CD4-positive, alpha-beta memory T cell (primary cell): ENCODE results near the gene ME1. TPM values are rescaled to one million over a fixed set of nuclear protein-coding genes. Genes with fewer than 3 reads are reported as not detected.

Source experiments
- CTCF ChIA-PET: fragments of 350-600 bp; sonication (Branson Sonifier 250); formaldehyde crosslinking; loops from one replicate; lab custom pipeline; 2021; ENCODE audit warnings: inconsistent platforms; ENCODE audit not compliant: partially characterized antibody; lab: Charles Lee
- POLR2A ChIA-PET: fragments of 350-600 bp; sonication (Branson Sonifier 250); formaldehyde crosslinking; loops from one replicate; lab custom pipeline; 2021; ENCODE audit not compliant: partially characterized antibody; lab: Charles Lee
- DNase-seq, 5 donors: peaks; one replicate each; pipeline versions ENCODE4 v3.0.0 to v3.0.0-alpha.2; 2020 to 2022; ENCODE audit warnings: mixed read lengths in 1 of 5
- H3K27ac ChIP-seq: one replicate; pipeline ENCODE4 v1.7.0; 2013; ENCODE audit warnings: low read depth, low read length
- H3K27me3 ChIP-seq: 2 replicates; pipeline ENCODE4 v1.7.0; 2013; ENCODE audit warnings: mild to moderate bottlenecking, low read length, moderate library complexity; ENCODE audit not compliant: insufficient read depth
- H3K36me3 ChIP-seq: 2 replicates; pipeline ENCODE4 v1.7.0; 2013; ENCODE audit warnings: mild to moderate bottlenecking, low read length, moderate library complexity; ENCODE audit not compliant: insufficient read depth
- H3K4me1 ChIP-seq: 2 replicates; pipeline ENCODE4 v1.7.0; 2013; ENCODE audit warnings: mild to moderate bottlenecking, low read length, moderate library complexity; ENCODE audit not compliant: insufficient read depth
- H3K4me3 ChIP-seq, 2 donors: one replicate each; pipeline ENCODE4 v1.7.0; 2013; ENCODE audit warnings: low read length in 2 of 2, mild to moderate bottlenecking in 1 of 2
- H3K9me3 ChIP-seq, 2 donors: one replicate each; pipeline ENCODE4 v1.7.0; 2013; ENCODE audit warnings: low read length in 2 of 2, control low read depth in 1 of 2; ENCODE audit not compliant: control insufficient read depth in 1 of 2
- H3K27ac Mint-ChIP-seq, 7 donors: one replicate each; pipeline ENCODE4 v1.8.0; 2020 to 2021; ENCODE audit warnings: mixed read lengths in 7 of 7, mild to moderate bottlenecking in 6 of 7, inconsistent platforms in 3 of 7, moderate library complexity in 3 of 7
- H3K27me3 Mint-ChIP-seq, 2 donors: one replicate each; pipeline ENCODE4 v1.8.0; 2020 to 2021; ENCODE audit warnings: mixed read lengths in 2 of 2
- H3K36me3 Mint-ChIP-seq, 2 donors: one replicate each; pipeline ENCODE4 v1.8.0; 2020 to 2021; ENCODE audit warnings: mixed read lengths in 2 of 2, inconsistent platforms in 1 of 2, mild to moderate bottlenecking in 1 of 2
- H3K4me1 Mint-ChIP-seq, 4 donors: one replicate each; pipeline ENCODE4 v1.8.0; 2020 to 2021; ENCODE audit warnings: mixed read lengths in 4 of 4, mild to moderate bottlenecking in 1 of 4
- H3K4me3 Mint-ChIP-seq, 8 donors: one replicate each; pipeline ENCODE4 v1.8.0; 2020 to 2021; ENCODE audit warnings: mixed read lengths in 8 of 8, mild to moderate bottlenecking in 7 of 8, moderate library complexity in 6 of 8, inconsistent platforms in 3 of 8
- H3K9me3 Mint-ChIP-seq, 8 donors: one replicate each; pipeline ENCODE4 v1.8.0; 2020 to 2021; ENCODE audit warnings: mixed read lengths in 8 of 8, mild to moderate bottlenecking in 5 of 8, inconsistent platforms in 3 of 8, moderate library complexity in 1 of 8
- intact Hi-C: fragments of 100-400 bp; cut with micrococcal nuclease; formaldehyde crosslinking; loops from one replicate; pipeline ENCODE4 v1.15.1; 2023
- polyA plus RNA-seq, 2 donors: library from polyadenylated mRNA; unstranded; fragments of 300-500 nt; fragmentation: Illumina TruSeq; gene quantifications; one replicate each; pipeline ENCODE4 v1.2.3, GENCODE V29; 2021
- total RNA-seq, 2 experiments: library from RNA; stranded (reverse); gene quantifications; one replicate each; pipeline ENCODE4 v1.2.3, GENCODE V29; 2021

The ME1 gene
- total and polyA plus RNA-seq, 4 experiments from 2014 or later = 0.08 to 0.67 (median 0.36) TPM

DNA sequence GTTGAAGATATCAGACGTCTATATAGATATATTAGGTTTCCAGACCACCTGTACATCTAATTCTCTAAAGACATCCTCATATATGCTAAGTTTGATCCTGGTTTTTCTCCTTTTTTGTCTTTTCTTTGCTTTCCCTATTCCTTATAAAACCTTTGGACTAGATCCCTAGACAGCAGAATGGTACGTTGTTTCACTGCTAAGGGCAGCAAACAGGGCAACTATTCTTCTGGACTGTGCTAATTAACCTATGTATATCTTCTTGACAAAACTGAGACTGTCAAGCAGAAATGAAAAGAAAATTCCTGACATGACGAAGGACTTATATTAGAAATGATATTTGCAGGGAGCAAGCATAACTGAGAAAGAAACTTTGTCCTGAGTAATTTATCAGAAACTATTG, 19.1 kb downstream of the ME1 start:
- Histone ChIP-seq H3K4me3 (no peak overlapping the region), H3K27ac (no peak overlapping the region), H3K27me3 (peaks cover 5% of the 10 kb centered on the region), H3K9me3 (no peaks in the 10 kb centered on the region), H3K36me3 (no peaks in the 10 kb centered on the region), H3K4me1 (no peaks in the 10 kb centered on the region)
- H3K27ac Mint-ChIP-seq = no peak overlapping the region
- H3K36me3 Mint-ChIP-seq = no peaks in the 10 kb centered on the region
- intact Hi-C loops = no loop called here
- H3K4me1 Mint-ChIP-seq = no peaks in the 10 kb centered on the region
- ChIA-PET POLR2A (no interaction called here), CTCF (no interaction called here)
- H3K27me3 Mint-ChIP-seq = no peaks in the 10 kb centered on the region
- no peak overlapping the region for H3K4me3 Mint-ChIP-seq
- peaks cover 0 to 4% (median 0%) of the 10 kb centered on the region in 8 donors for H3K9me3 Mint-ChIP-seq
- DNase-seq = no peak

DNA sequence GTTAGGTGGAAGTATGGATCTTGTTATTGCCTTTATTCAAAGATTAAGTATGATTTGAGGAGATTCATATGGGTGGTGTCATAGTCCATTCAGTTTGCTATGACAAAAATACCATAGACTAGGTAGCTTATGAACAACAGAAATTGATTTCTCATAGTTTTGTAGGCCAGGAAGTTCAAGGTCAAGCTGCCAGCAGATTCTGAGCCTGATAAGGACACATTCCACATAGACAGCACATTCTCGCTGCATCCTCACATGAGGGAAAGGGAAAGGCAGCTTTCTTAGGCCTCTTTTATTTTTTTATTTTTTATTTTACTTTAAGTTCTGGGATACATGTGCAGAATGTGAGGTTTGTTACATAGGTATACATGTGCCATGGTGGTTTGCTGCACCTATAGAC, 27.7 kb downstream of the ME1 start:
- ChIA-PET CTCF (no interaction called here), POLR2A (no interaction called here)
- no peak overlapping the region for H3K27ac Mint-ChIP-seq
- no peak overlapping the region for H3K4me3 Mint-ChIP-seq
- Histone ChIP-seq H3K4me3 (no peak overlapping the region), H3K4me1 (no peaks in the 10 kb centered on the region), H3K9me3 (no peaks in the 10 kb centered on the region), H3K36me3 (no peaks in the 10 kb centered on the region), H3K27ac (no peak overlapping the region), H3K27me3 (no peaks in the 10 kb centered on the region)
- DNase-seq = no peak
- no peaks in the 10 kb centered on the region for H3K4me1 Mint-ChIP-seq
- H3K27me3 Mint-ChIP-seq = no peaks in the 10 kb centered on the region
- H3K36me3 Mint-ChIP-seq = no peaks in the 10 kb centered on the region
- intact Hi-C loops = no loop called here
- peaks cover 0 to 7% (median under 1%) of the 10 kb centered on the region in 8 donors for H3K9me3 Mint-ChIP-seq

DNA sequence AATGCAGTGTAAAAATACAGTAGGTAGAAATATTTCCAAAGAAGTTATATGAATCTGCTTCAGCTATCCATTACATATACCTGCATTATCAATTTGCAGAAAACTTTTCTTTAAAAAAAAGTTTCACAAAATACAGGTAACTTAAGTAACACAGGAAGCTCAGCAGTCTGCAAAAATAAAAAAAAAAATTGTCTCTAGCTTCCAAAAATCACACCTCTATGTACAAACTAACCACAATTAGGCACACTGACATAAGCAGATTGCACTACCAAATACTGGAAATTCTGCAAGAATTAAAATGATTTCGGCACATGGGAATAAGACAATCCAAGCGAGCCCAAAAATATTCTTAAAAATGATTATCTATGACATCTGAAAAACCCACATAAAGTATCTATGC, 41.2 kb downstream of the ME1 start:
- ChIA-PET POLR2A (no interaction called here), CTCF (no interaction called here)
- Histone ChIP-seq H3K4me1 (no peaks in the 10 kb centered on the region), H3K4me3 (no peak overlapping the region), H3K27ac (no peak overlapping the region), H3K36me3 (no peaks in the 10 kb centered on the region), H3K9me3 (no peaks in the 10 kb centered on the region), H3K27me3 (no peaks in the 10 kb centered on the region)
- no peak for DNase-seq
- H3K9me3 Mint-ChIP-seq = peaks cover 0 to 2% (median 0%) of the 10 kb centered on the region in 8 donors
- no peak overlapping the region for H3K4me3 Mint-ChIP-seq
- H3K4me1 Mint-ChIP-seq = no peaks in the 10 kb centered on the region
- H3K27ac Mint-ChIP-seq = no peak overlapping the region
- intact Hi-C loops = no loop called here
- H3K36me3 Mint-ChIP-seq = no peaks in the 10 kb centered on the region
- H3K27me3 Mint-ChIP-seq = peaks cover 0 to 2% of the 10 kb centered on the region in 2 donors

DNA sequence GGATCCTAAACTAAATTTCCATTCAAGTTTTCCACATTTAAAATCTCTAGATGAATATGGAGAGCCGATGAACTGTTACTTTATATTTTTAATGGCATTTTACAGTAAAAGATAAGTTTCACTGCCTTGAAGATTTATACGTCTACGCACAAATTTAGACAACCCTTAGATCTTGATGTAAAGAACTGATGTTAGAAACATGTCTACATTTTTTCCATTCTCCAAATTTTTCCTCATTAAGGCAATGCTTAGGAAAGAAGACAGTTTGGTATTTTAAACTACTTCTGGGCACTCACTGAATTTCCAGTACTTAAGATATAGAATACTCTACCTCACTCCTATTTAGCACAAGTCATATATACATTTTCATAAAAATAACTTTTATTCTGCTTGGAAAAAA, 45.4 kb downstream of the ME1 start:
- intact Hi-C loops = no loop called here
- no peaks in the 10 kb centered on the region for H3K4me1 Mint-ChIP-seq
- H3K9me3 ChIP-seq = no peaks in the 10 kb centered on the region
- no peak for DNase-seq
- H3K27me3 ChIP-seq = no peaks in the 10 kb centered on the region
- H3K4me3 Mint-ChIP-seq = no peak overlapping the region
- H3K27ac ChIP-seq = no peak overlapping the region
- H3K4me3 ChIP-seq = no peak overlapping the region
- no peaks in the 10 kb centered on the region for H3K36me3 Mint-ChIP-seq
- H3K9me3 Mint-ChIP-seq = no peaks in the 10 kb centered on the region
- no peaks in the 10 kb centered on the region for H3K36me3 ChIP-seq
- H3K27ac Mint-ChIP-seq = no peak overlapping the region
- H3K4me1 ChIP-seq = no peaks in the 10 kb centered on the region
- peaks cover 0 to 4% of the 10 kb centered on the region in 2 donors for H3K27me3 Mint-ChIP-seq
- ChIA-PET CTCF (no interaction called here), POLR2A (no interaction called here)

DNA sequence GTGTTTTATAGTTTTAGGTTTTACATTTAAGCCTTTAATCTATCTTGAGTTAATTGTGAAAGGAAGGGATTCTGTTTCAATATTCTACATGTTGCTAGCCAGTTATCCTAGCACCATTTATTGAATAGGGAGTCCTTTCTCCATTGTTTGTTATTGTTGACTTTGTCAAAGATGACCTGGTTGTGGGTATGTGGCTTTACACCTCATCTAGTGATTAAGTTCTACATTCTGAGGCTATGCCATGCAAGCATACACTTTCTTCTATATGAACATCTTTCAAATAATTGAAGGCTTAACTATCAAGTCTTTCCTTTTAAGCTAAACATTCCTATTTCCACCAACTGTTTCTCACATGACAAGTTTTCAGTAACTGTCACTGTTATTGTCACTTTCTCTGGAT, 46.1 kb downstream of the ME1 start:
- no peak overlapping the region for H3K27ac ChIP-seq
- H3K27me3 ChIP-seq = no peaks in the 10 kb centered on the region
- ChIA-PET POLR2A (no interaction called here), CTCF (no interaction called here)
- H3K4me1 Mint-ChIP-seq = no peaks in the 10 kb centered on the region
- no peak overlapping the region for H3K4me3 ChIP-seq
- H3K36me3 ChIP-seq = no peaks in the 10 kb centered on the region
- H3K9me3 ChIP-seq = no peaks in the 10 kb centered on the region
- no peaks in the 10 kb centered on the region for H3K4me1 ChIP-seq
- H3K4me3 Mint-ChIP-seq = no peak overlapping the region
- no peak overlapping the region for H3K27ac Mint-ChIP-seq
- no peaks in the 10 kb centered on the region for H3K36me3 Mint-ChIP-seq
- no peak for DNase-seq
- H3K9me3 Mint-ChIP-seq = no peaks in the 10 kb centered on the region
- intact Hi-C loops = no loop called here
- H3K27me3 Mint-ChIP-seq = peaks cover 0 to 4% of the 10 kb centered on the region in 2 donors

DNA sequence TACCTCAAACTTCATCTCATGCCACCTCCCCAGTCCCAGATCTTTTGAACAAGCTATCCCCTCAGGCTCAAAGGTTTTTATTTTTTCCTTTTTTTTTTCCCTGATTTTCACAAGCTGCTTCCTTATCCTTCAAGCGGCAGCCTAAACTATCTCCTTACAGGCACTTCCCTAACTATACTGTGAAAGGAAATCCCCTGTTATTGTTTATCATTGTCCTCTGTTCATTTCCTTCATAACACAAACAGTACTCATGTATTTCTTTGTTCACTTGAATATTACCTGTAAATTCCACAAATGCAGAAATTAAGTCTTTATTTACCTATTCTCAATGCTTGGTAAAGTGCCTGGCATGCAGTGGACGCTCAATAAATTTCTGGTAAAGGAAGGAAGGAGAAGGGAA, 48.9 kb downstream of the ME1 start:
- Mint-ChIP-seq H3K27ac (no peak overlapping the region), H3K9me3 (no peaks in the 10 kb centered on the region), H3K27me3 (peaks cover 0 to 1% of the 10 kb centered on the region in 2 donors), H3K36me3 (no peaks in the 10 kb centered on the region), H3K4me3 (no peak overlapping the region), H3K4me1 (no peaks in the 10 kb centered on the region)
- no peak overlapping the region for H3K4me3 ChIP-seq
- no peaks in the 10 kb centered on the region for H3K4me1 ChIP-seq
- intact Hi-C loops = no loop called here
- DNase-seq = no peak
- H3K27me3 ChIP-seq = no peaks in the 10 kb centered on the region
- no peak overlapping the region for H3K27ac ChIP-seq
- ChIA-PET POLR2A (no interaction called here), CTCF (no interaction called here)
- H3K36me3 ChIP-seq = no peaks in the 10 kb centered on the region
- no peaks in the 10 kb centered on the region for H3K9me3 ChIP-seq

DNA sequence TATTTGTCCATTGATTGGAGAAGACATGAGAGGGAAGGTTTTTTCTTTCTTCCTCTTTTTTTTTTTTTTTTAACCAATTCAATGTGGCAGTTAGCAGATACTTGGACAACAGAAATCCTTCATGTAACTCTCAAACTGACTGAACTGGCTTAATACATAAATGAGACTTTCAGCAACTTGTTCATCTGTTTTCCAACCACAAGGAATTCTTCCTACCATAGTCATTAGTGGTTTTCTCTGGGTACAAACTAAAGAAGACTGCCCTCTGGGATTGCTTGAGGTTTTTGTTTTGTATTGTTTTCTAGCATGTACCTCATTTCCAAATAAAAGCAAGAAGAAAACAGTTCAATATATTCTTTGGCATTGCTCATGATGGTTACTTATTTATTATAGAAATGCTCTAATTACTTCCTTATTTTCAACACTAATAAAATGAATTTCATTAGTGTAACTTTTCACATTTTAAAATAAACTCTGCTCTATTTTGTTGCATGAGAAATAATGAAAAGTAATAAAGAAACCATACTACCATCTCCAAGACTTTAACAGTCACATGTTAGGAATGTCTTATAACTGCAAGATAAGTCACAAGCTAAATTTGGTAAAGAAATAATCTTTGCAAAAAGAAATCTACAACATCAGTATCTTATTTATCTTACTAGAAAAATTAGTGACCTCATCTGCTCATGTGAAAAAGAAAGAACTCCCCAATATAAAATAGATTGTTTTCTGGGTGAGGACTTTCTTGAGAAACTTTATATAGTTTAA, 52.0 kb downstream of the ME1 start:
- ChIA-PET CTCF (no interaction called here), POLR2A (no interaction called here)
- no peaks in the 10 kb centered on the region for H3K27me3 ChIP-seq
- H3K9me3 Mint-ChIP-seq = no peaks in the 10 kb centered on the region
- no peak for DNase-seq
- no peak overlapping the region for H3K4me3 ChIP-seq
- H3K9me3 ChIP-seq = no peaks in the 10 kb centered on the region
- no peak overlapping the region for H3K4me3 Mint-ChIP-seq
- H3K27ac Mint-ChIP-seq = no peak overlapping the region
- H3K4me1 ChIP-seq = no peaks in the 10 kb centered on the region
- no peaks in the 10 kb centered on the region for H3K36me3 Mint-ChIP-seq
- no peaks in the 10 kb centered on the region for H3K4me1 Mint-ChIP-seq
- no peaks in the 10 kb centered on the region for H3K36me3 ChIP-seq
- no peaks in the 10 kb centered on the region for H3K27me3 Mint-ChIP-seq
- no peak overlapping the region for H3K27ac ChIP-seq
- intact Hi-C loops = no loop called here
